Astrocyte (in vitro differentiated cells and primary cell): Measurements from ENCODE around the gene SLC25A28. TPM values are rescaled to one million over a fixed set of nuclear protein-coding genes. Genes with fewer than 3 reads are reported as not detected.

Source experiments
- DNase-seq: peaks from one replicate; pipeline ENCODE4 v3.0.0-alpha.2; 2010; ENCODE audit warnings: low read depth
- FAIRE-seq: peaks from 2 replicates; lab custom pipeline; 2011; peaks lifted over from hg19 to GRCh38; lab: Jason Lieb, UNC
- H2AFZ ChIP-seq: 2 replicates; pipeline ENCODE4 v1.6.0; 2012; ENCODE audit warnings: low read depth, low read length, inconsistent platforms
- H3K27ac ChIP-seq: 2 replicates; pipeline ENCODE4 v1.5.1; 2011; ENCODE audit warnings: low read depth, low read length, inconsistent platforms
- H3K27me3 ChIP-seq: 2 replicates; pipeline ENCODE4 v1.6.0; 2011; ENCODE audit warnings: low read length, inconsistent platforms; ENCODE audit not compliant: insufficient read depth
- H3K36me3 ChIP-seq: 2 replicates; pipeline ENCODE4 v1.5.1; 2011; ENCODE audit warnings: low read length, inconsistent platforms; ENCODE audit not compliant: insufficient read depth
- H3K4me1 ChIP-seq: 2 replicates; pipeline ENCODE4 v1.5.1; 2011; ENCODE audit warnings: low read length, inconsistent platforms; ENCODE audit not compliant: insufficient read depth
- H3K4me2 ChIP-seq: 2 replicates; pipeline ENCODE4 v1.6.0; 2012; ENCODE audit warnings: low read length, inconsistent platforms
- H3K4me3 ChIP-seq: 2 replicates; pipeline ENCODE4 v1.5.1; 2011; ENCODE audit warnings: low read depth, mild to moderate bottlenecking, low read length, inconsistent platforms; ENCODE audit not compliant: insufficient read depth
- H3K79me2 ChIP-seq: 2 replicates; pipeline ENCODE4 v1.6.0; 2012; ENCODE audit warnings: mild to moderate bottlenecking, low read length, inconsistent platforms; ENCODE audit not compliant: insufficient read depth
- H3K9ac ChIP-seq: 2 replicates; pipeline ENCODE4 v1.6.0; 2012; ENCODE audit warnings: mild to moderate bottlenecking, low read length, inconsistent platforms
- H3K9me3 ChIP-seq: 2 replicates; pipeline ENCODE4 v1.5.1; 2012; ENCODE audit warnings: low read depth, mild to moderate bottlenecking, low read length, inconsistent platforms; ENCODE audit not compliant: insufficient read depth
- H4K20me1 ChIP-seq: 2 replicates; pipeline ENCODE4 v1.6.0; 2012; ENCODE audit warnings: low read length, inconsistent platforms; ENCODE audit not compliant: insufficient read depth
- H3K27ac Mint-ChIP-seq: one replicate; pipeline ENCODE4 v1.8.0; 2021; ENCODE audit warnings: mild to moderate bottlenecking, mixed read lengths; ENCODE audit not compliant: unreplicated experiment
- H3K27me3 Mint-ChIP-seq: one replicate; pipeline ENCODE4 v1.8.0; 2021; ENCODE audit warnings: low read depth, mixed read lengths; ENCODE audit not compliant: unreplicated experiment
- H3K36me3 Mint-ChIP-seq: one replicate; pipeline ENCODE4 v1.8.0; 2021; ENCODE audit warnings: low read depth, mixed read lengths; ENCODE audit not compliant: unreplicated experiment
- H3K4me1 Mint-ChIP-seq: one replicate; pipeline ENCODE4 v1.8.0; 2021; ENCODE audit warnings: low read depth, mixed read lengths; ENCODE audit not compliant: unreplicated experiment
- H3K4me3 Mint-ChIP-seq: one replicate; pipeline ENCODE4 v1.8.0; 2021; ENCODE audit warnings: mild to moderate bottlenecking, moderate library complexity, mixed read lengths; ENCODE audit not compliant: unreplicated experiment
- H3K9me3 Mint-ChIP-seq: one replicate; pipeline ENCODE4 v1.8.0; 2021; ENCODE audit warnings: mild to moderate bottlenecking, mixed read lengths; ENCODE audit not compliant: unreplicated experiment
- EZH2 ChIP-seq: IDR thresholded peaks from 2 replicates; pipeline ENCODE4 v1.6.1; 2012; ENCODE audit warnings: mild to moderate bottlenecking, low read length, inconsistent platforms; ENCODE audit not compliant: insufficient read depth
- total RNA-seq: library from RNA; stranded (reverse); gene quantifications from 2 replicates; pipeline ENCODE4 v1.2.1, GENCODE V29; 2021
- TF ChIP-seq, protein P1 (sequence below): IDR thresholded peaks from 2 replicates; pipeline ENCODE4 v1.5.1; 2011; ENCODE audit warnings: low read depth, mild to moderate bottlenecking, inconsistent platforms, low read length, moderate library complexity; ENCODE audit not compliant: insufficient read depth

Gene SLC25A28
- total RNA-seq, 1 donor from 2014 or later: 38.0 TPM

DNA sequence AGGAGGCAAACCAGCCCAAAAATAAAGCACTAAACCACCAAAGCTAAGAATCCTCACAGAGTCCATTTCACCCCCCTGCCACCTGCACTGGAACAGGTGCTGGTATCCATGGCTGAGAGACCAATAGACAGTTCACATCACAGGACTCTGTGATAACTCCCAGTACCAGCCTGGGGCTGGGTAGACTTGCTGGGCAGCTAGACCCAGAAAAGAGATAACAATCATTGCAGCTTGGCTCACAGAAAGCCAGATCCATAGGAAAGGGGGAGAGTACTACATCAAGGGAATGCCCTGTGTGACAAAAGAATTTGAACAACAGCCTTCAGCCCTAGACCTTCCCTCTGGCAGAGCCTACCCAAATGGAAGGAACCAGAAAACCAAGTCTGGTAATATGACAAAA lies 13.6 kb upstream of the SLC25A28 start:
- Histone ChIP-seq H3K4me3 (no peak overlapping the region), H3K4me1 (no peaks in the 10 kb centered on the region), H4K20me1 (no peaks in the 10 kb centered on the region), H3K9me3 (no peaks in the 10 kb centered on the region), H3K27ac (no peak overlapping the region), H3K36me3 (no peaks in the 10 kb centered on the region), H3K9ac (no peak overlapping the region), H3K79me2 (no peaks in the 10 kb centered on the region), H3K27me3 (peaks cover 2% of the 10 kb centered on the region), H2AFZ (no peak overlapping the region), H3K4me2 (no peak overlapping the region)
- no peaks in the 10 kb centered on the region for H3K36me3 Mint-ChIP-seq
- peaks cover 4% of the 10 kb centered on the region for H3K4me1 Mint-ChIP-seq
- H3K4me3 Mint-ChIP-seq: no peak overlapping the region
- TF ChIP-seq EZH2: no peak
- TF ChIP-seq, protein P1, sequence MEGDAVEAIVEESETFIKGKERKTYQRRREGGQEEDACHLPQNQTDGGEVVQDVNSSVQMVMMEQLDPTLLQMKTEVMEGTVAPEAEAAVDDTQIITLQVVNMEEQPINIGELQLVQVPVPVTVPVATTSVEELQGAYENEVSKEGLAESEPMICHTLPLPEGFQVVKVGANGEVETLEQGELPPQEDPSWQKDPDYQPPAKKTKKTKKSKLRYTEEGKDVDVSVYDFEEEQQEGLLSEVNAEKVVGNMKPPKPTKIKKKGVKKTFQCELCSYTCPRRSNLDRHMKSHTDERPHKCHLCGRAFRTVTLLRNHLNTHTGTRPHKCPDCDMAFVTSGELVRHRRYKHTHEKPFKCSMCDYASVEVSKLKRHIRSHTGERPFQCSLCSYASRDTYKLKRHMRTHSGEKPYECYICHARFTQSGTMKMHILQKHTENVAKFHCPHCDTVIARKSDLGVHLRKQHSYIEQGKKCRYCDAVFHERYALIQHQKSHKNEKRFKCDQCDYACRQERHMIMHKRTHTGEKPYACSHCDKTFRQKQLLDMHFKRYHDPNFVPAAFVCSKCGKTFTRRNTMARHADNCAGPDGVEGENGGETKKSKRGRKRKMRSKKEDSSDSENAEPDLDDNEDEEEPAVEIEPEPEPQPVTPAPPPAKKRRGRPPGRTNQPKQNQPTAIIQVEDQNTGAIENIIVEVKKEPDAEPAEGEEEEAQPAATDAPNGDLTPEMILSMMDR: no peak
- H3K27me3 Mint-ChIP-seq: peaks cover 18% of the 10 kb centered on the region
- DNase-seq (no peak), FAIRE-seq (no peak)
- H3K27ac Mint-ChIP-seq: no peak overlapping the region
- H3K9me3 Mint-ChIP-seq: no peaks in the 10 kb centered on the region

DNA sequence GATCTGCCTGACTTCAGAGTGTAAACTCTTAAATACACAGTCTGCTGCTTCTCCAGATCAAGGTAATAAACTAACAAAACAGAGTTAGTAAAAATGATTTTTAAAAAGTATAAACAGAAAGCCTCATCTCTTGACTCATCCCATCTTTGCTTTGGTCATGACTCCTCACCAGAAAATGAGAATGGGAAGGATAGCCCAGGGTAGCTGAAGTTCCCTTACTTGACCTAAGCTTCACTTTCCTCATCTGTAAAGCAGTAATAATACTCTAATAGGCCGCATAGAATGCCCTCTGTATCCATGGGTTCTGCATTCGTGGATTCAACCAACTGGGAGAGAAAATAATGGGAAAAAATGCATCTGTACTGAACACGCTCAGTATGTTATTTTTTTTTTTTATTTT lies 11.3 kb upstream of the SLC25A28 start:
- Mint-ChIP-seq H3K9me3 (no peaks in the 10 kb centered on the region), H3K4me3 (no peak overlapping the region), H3K27ac (no peak overlapping the region), H3K4me1 (peaks cover 4% of the 10 kb centered on the region), H3K27me3 (peaks cover 7% of the 10 kb centered on the region), H3K36me3 (no peaks in the 10 kb centered on the region)
- Histone ChIP-seq H3K4me3 (no peak overlapping the region), H3K27ac (no peak overlapping the region), H3K9me3 (no peaks in the 10 kb centered on the region), H3K4me2 (no peak overlapping the region), H3K9ac (no peak overlapping the region), H2AFZ (no peak overlapping the region), H3K36me3 (no peaks in the 10 kb centered on the region), H3K27me3 (peaks cover 2% of the 10 kb centered on the region), H4K20me1 (no peaks in the 10 kb centered on the region), H3K4me1 (no peaks in the 10 kb centered on the region), H3K79me2 (no peaks in the 10 kb centered on the region)
- DNase-seq: peak; percentile 44
- FAIRE-seq: no peak
- TF ChIP-seq, protein P1: no peak
- TF ChIP-seq EZH2: no peak

DNA sequence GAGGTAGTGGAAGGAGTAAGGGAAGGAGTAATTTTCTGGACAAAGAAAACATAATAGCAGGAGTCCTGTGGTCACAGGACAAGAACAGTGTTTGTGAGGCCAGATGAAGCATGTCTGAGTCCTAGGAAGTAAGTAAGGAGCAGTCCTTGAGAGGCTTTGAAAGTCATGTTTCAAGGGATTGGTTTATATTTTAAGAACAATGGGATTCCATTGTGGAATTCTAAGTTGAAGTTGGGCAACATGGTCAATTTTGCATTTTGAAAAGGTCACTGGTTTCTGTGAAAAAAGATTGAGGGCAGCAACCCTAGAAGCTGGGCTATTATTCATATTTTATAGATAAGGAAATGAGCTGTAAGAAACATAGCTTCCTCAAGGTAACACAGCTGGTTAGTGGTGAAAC lies 10.8 kb upstream of the SLC25A28 start:
- Mint-ChIP-seq H3K27ac (no peak overlapping the region), H3K9me3 (no peaks in the 10 kb centered on the region), H3K27me3 (peaks cover 7% of the 10 kb centered on the region), H3K36me3 (no peaks in the 10 kb centered on the region), H3K4me1 (peaks cover 4% of the 10 kb centered on the region), H3K4me3 (no peak overlapping the region)
- Histone ChIP-seq H3K79me2 (no peaks in the 10 kb centered on the region), H3K4me2 (no peak overlapping the region), H3K9ac (no peak overlapping the region), H3K27ac (no peak overlapping the region), H3K27me3 (peaks cover 2% of the 10 kb centered on the region), H2AFZ (no peak overlapping the region), H3K4me1 (no peaks in the 10 kb centered on the region), H3K9me3 (no peaks in the 10 kb centered on the region), H4K20me1 (no peaks in the 10 kb centered on the region), H3K4me3 (no peak overlapping the region), H3K36me3 (no peaks in the 10 kb centered on the region)
- FAIRE-seq: no peak
- TF ChIP-seq EZH2: no peak
- TF ChIP-seq, protein P1: no peak
- DNase-seq: peak; percentile 48
